ENCODE results near the gene OSBPL10.

DNA sequence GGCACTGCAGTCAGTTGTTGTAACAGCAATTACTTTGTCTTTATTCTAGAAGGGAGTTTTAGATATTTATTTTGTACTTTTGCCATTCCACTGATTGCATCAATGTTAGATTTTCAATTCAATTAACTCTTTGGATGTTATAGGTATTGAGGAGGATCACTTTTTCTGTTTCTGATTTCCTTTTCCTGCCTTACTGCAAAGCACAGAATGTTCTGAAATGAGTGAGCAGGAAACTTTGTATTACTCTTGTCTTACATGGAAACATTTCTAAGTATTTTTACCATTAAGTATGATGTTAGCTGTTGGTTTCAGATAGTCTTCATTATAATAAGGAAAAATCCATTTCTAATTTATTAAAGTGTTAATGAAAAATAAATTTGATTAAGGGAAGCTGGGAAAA lies 80.5 kb downstream of the OSBPL10 start:
- TF ChIP-seq, protein P1, sequence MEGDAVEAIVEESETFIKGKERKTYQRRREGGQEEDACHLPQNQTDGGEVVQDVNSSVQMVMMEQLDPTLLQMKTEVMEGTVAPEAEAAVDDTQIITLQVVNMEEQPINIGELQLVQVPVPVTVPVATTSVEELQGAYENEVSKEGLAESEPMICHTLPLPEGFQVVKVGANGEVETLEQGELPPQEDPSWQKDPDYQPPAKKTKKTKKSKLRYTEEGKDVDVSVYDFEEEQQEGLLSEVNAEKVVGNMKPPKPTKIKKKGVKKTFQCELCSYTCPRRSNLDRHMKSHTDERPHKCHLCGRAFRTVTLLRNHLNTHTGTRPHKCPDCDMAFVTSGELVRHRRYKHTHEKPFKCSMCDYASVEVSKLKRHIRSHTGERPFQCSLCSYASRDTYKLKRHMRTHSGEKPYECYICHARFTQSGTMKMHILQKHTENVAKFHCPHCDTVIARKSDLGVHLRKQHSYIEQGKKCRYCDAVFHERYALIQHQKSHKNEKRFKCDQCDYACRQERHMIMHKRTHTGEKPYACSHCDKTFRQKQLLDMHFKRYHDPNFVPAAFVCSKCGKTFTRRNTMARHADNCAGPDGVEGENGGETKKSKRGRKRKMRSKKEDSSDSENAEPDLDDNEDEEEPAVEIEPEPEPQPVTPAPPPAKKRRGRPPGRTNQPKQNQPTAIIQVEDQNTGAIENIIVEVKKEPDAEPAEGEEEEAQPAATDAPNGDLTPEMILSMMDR (IDR thresholded peaks at IDR 0.05): no peak
- TF ChIP-seq POLR2AphosphoS5 (IDR thresholded peaks at IDR 0.05) (no peak), POLR2A (IDR thresholded peaks at IDR 0.05) (no peak), EP300 (IDR thresholded peaks at IDR 0.05) (no peak)
